ENCODE measurements around the gene ZIK1. TPM values are rescaled to one million over a fixed set of nuclear protein-coding genes. Genes with fewer than 3 reads are reported as not detected.

Gene ZIK1
- total RNA-seq = 6.8 and 9.3 TPM in 2 replicates

DNA sequence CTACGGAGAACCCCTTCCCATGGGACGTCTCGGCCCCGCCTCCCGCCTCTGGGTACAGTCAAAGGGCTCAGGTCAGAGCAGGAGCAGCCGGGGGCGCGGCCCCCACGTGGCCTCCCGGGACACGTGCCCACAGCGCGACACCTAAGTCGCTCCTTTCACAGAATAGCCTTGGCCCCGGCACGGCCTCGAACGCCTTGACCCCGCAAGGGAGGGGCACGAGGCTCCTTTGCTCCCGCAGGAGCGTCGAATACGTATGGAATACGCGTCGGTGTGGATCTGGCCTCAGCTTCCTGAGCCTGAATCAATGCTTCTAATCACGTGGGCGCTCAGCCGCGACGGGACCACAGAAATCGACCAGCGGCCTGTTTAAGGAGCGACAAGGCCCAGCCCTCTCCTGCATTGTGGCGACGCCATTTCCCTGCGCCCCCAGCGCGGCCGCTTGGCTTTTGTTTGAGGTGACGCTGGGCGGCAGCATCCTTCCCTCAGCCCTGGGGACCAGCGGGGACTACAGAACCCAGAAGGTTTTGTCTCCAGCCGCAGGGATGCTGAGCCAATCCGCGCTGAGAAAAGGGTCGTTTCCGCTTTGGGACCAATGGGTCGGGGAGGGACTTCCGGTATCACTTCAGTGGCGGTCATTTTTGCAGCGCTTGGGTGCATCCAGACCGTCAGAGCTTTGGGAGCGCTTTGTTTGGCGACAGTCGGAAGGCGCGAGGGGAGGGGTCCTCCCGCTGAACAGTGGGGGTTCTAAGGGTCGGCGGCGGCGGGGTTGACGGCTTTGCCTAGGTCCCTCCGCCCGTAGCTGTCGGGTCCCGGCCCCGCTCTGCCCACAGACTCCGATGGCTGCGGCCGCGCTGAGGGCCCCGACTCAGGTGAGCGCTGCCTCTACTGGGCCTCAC lies at the start of gene ZIK1:
Gene ZIK1, plus strand, starts transcription at position 625 of the 896 bp plus-strand sequence. Its CDS starts 212 bp downstream, at position 837.
- TF ChIP-seq, protein P1, sequence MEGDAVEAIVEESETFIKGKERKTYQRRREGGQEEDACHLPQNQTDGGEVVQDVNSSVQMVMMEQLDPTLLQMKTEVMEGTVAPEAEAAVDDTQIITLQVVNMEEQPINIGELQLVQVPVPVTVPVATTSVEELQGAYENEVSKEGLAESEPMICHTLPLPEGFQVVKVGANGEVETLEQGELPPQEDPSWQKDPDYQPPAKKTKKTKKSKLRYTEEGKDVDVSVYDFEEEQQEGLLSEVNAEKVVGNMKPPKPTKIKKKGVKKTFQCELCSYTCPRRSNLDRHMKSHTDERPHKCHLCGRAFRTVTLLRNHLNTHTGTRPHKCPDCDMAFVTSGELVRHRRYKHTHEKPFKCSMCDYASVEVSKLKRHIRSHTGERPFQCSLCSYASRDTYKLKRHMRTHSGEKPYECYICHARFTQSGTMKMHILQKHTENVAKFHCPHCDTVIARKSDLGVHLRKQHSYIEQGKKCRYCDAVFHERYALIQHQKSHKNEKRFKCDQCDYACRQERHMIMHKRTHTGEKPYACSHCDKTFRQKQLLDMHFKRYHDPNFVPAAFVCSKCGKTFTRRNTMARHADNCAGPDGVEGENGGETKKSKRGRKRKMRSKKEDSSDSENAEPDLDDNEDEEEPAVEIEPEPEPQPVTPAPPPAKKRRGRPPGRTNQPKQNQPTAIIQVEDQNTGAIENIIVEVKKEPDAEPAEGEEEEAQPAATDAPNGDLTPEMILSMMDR (IDR thresholded peaks at IDR 0.05; ENCODE audit: insufficient read depth, low read length, poor library complexity, severe bottlenecking) = peak; percentile 7
- no peaks in the 10 kb centered on the region for H3K36me3 ChIP-seq (ENCODE audit: control insufficient read depth, insufficient read depth, low read length)
- H3K4me3 ChIP-seq (ENCODE audit: low read depth, low read length) = peak within 1 kb of the TSS; percentile 68

DNA sequence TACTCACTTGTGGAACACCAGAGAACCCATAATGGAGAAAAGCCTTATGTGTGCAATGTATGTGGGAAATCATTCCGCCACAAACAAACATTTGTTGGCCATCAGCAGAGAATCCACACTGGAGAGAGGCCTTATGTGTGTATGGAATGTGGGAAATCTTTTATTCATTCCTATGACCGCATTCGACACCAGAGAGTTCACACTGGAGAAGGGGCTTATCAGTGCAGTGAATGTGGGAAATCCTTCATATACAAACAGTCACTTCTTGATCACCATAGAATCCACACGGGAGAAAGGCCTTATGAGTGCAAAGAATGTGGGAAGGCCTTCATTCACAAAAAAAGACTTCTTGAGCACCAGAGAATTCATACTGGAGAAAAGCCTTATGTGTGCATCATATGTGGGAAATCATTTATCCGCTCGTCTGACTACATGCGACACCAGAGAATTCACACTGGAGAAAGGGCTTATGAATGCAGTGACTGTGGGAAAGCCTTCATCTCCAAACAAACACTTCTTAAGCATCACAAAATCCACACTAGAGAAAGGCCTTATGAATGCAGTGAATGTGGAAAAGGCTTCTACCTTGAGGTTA lies 45.9 kb upstream of the ZIK1 start:
- TF ChIP-seq, protein P1 (IDR thresholded peaks at IDR 0.05; ENCODE audit: insufficient read depth, low read length, poor library complexity, severe bottlenecking) = no peak

More for the DNA sequence above, at the start of gene ZIK1:
- no peaks in the 10 kb centered on the region for H3K27me3 ChIP-seq (ENCODE audit: control insufficient read depth, insufficient read depth, low read length)
- peak; percentile 74 for DNase-seq (ENCODE audit: low read depth)

DNA sequence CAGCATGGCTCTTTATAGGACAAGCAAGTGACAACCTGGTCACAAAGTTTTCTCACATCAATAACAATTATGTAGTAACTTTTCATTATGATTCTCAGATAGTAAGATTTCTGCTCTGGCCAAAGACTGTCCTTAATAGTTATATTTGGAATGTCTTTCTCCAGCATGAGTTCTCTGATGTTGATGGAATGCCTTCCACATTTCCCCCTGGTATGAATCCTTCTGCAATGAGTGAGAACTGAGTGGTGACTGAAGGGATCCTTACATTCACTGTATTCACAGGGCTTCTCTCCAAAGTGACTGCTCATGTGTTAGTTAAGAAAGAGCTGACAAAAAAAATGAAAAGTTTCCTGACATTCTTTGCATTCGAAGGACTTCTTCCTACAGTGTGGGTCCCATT lies 37.4 kb upstream of the ZIK1 start:
- DNase-seq (ENCODE audit: low read depth) = no peak
- H3K36me3 ChIP-seq (ENCODE audit: control insufficient read depth, insufficient read depth, low read length) = peaks cover 6% of the 10 kb centered on the region

More for the DNA sequence above, 45.9 kb upstream of the ZIK1 start:
- Histone ChIP-seq H3K4me3 (ENCODE audit: low read depth, low read length) (no peak overlapping the region), H3K27me3 (ENCODE audit: control insufficient read depth, insufficient read depth, low read length) (no peaks in the 10 kb centered on the region), H3K36me3 (ENCODE audit: control insufficient read depth, insufficient read depth, low read length) (peaks cover 6% of the 10 kb centered on the region)
- no peak for DNase-seq (ENCODE audit: low read depth)

DNA sequence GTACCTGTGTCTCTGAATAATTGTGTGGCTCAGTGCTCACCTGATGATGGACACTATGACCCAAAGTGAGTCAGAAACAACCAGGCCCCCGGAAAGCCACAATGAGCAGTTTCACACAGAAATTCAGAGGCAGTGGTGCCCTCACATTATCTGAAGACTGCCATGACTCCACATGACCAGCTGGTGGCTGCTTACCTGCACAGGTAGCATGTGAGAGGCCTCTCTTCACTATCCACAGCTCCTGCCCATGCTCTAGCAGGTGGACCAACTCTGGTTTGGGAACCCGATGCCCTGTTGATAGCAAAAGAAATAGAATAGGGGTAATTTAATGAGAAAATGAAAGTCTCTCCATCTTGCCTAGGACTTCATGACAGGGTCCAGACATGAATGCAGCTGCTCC lies 31.5 kb upstream of the ZIK1 start:
- Histone ChIP-seq H3K36me3 (ENCODE audit: control insufficient read depth, insufficient read depth, low read length) (peaks cover 8% of the 10 kb centered on the region), H3K4me3 (ENCODE audit: low read depth, low read length) (no peak overlapping the region), H3K27me3 (ENCODE audit: control insufficient read depth, insufficient read depth, low read length) (no peaks in the 10 kb centered on the region)
- TF ChIP-seq, protein P1 (IDR thresholded peaks at IDR 0.05; ENCODE audit: insufficient read depth, low read length, poor library complexity, severe bottlenecking) = no peak
- no peak for DNase-seq (ENCODE audit: low read depth)

More for the DNA sequence above, 37.4 kb upstream of the ZIK1 start:
- no peaks in the 10 kb centered on the region for H3K27me3 ChIP-seq (ENCODE audit: control insufficient read depth, insufficient read depth, low read length)
- TF ChIP-seq, protein P1 (IDR thresholded peaks at IDR 0.05; ENCODE audit: insufficient read depth, low read length, poor library complexity, severe bottlenecking) = no peak
- no peak overlapping the region for H3K4me3 ChIP-seq (ENCODE audit: low read depth, low read length)

DNA sequence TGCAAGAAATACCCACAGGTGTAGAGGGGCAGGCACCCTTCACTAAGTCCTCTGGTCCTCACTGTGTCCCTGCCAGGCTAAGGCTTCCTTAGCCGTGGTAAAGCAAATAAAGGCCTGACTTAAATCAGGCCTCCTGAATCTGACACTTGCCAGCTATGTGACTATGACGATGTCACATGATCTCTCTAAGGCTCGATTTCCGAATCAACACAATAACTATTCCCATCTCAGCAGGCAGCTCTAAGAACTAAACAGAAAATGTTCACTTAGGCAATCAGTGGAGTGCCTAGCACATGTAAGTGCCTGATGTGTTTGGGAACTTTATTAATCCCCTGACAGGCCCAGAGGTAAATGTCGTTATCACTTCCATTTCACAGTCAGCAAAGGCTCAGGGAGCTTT lies 26.3 kb upstream of the ZIK1 start:
- TF ChIP-seq, protein P1 (IDR thresholded peaks at IDR 0.05; ENCODE audit: insufficient read depth, low read length, poor library complexity, severe bottlenecking) = no peak
- H3K4me3 ChIP-seq (ENCODE audit: low read depth, low read length) = no peak overlapping the region
- H3K36me3 ChIP-seq (ENCODE audit: control insufficient read depth, insufficient read depth, low read length) = peaks cover 6% of the 10 kb centered on the region
- no peaks in the 10 kb centered on the region for H3K27me3 ChIP-seq (ENCODE audit: control insufficient read depth, insufficient read depth, low read length)
- DNase-seq (ENCODE audit: low read depth) = no peak

Measured in kidney epithelial cell (primary cell).